DMS79 (cell line): ENCODE data around the gene JAK1.
"Not testable (repeated sequence)": the region's sequence is repeated elsewhere in the genome, so short reads cannot be mapped to it uniquely, and the experiment has no call there.

Experiments used
- DNase-seq: peaks from one replicate; lab custom pipeline; 2025; lab: John Stamatoyannopoulos, UW

The JAK1 gene

DNA sequence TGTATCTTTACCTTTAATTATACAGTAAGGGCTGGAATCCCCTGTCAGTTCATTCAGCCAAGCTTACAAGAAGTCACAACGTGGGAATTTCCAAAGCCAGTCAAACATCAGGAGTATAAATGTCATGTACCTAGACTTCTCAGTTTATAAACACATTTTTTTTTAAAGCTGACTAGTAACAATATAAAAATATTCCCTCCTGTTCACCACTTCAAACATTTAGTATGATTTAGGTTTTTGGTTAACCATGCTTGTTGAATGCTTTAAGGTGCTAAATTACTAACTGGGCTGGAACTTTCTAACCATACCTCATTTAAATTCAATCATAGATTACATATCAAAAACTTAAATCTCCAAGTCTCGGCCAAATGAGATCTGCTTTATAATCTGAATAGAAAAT is 44.0 kb downstream of the JAK1 start:
- no peak for DNase-seq

DNA sequence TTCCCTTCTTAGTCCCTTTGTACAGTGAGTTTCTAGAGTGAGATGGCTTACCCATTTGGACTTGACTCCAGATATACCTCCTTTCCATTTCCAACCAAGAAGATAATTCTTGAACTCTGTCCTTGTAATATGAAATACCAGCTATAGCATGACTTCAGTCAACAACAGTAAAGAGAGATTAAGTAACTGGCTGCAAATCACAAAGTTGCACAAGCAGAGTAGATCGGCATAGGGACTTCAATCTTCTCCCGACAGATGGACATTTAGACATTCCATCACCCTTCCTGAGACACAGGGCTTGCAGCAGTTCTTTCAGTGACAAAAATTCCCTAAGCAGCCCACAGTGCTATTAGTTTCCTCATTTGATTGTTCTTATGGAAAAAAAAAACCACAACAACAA is 44.6 kb downstream of the JAK1 start:
- DNase-seq, result no peak

DNA sequence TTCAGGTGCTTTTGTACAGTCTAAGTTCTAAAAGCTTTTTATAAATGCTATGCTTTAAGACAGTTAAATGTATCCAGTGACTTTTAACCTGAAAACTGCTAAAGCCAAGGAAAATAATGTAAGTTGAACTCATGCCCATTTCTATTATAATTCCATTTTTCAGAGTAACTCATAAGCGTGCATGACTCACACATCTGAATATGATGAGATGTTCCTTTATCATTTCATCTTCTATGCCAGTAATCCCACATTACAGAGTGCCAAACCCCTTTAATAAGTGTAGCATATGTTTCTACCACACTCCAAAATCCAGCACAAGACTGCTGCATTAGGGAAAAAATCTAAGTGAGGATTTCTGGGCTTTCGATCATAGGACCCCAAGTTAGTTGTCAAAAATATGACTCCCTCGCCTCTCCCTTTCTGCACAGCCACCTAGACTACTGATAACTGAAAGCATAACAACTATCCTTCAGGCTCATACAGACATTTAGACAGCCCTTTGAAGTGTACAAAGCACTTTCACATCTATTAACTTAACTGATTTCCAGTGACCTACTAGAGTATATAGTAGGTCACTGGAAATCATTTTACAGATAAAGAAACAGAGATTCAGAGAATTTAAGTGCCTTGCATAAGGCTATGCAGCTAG is 45.3 kb downstream of the JAK1 start:
- no peak for DNase-seq

DNA sequence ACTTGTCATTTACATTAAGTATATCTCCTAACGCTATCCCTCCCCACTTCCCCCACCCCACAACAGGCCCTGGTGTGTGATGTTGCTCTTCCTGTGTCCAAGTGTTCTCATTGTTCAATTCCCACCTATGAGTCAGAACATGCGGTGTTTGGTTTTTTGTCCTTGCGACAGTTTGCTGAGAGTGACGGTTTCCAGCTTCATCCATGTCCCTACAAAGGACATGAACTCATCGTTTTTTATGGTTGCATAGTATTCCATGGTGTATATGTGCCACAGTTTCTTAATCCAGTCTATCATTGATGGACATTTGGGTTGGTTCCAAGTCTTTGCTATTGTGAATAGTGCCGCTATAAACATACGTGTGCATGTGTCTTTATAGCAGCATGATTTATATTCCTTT is 47.2 kb downstream of the JAK1 start:
- DNase-seq, result not testable (repeated sequence)

DNA sequence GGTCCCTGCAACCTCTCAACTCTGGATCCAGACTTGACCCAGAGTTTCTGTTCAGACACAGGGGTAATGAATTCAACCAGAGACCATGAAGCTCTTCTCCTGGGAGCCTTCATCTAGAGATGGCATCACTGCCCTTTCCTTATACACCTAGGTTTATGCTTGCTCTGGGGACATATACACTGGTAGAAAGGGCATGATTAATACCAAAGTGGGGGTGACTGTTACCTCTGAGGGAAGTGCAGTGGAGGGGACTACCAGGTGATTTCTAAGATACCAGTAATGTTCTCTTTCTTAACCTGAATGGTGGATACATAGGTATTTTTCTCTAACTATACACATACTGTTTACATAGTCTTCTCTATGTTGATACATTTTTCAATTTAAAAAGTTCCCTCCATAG is 48.4 kb downstream of the JAK1 start:
- no peak for DNase-seq

DNA sequence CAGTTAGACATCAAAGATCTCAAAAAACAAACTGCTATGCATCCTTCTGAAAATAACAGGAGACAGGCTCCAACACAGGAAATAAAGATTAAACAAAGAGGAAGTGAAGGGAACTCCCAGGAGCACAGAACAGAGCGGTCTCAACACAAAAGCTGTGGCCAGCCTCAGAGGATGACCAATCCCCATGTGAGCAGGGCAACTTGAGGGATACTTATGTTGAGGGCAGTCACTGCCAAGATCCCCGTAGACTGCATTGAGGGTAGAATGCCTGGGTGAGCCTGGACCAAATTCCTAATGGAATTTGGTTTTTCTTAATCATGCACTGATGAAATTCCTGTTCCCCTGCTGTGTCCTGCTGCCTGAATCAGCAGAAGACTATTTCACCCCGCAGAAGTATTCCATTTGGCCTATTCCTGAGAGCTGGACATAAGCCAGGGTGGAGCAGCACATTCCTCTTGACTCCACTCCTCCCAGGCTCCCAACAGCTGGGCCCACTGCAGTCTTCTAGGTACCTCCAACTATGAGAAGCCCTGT is 49.0 kb downstream of the JAK1 start:
- no peak for DNase-seq

DNA sequence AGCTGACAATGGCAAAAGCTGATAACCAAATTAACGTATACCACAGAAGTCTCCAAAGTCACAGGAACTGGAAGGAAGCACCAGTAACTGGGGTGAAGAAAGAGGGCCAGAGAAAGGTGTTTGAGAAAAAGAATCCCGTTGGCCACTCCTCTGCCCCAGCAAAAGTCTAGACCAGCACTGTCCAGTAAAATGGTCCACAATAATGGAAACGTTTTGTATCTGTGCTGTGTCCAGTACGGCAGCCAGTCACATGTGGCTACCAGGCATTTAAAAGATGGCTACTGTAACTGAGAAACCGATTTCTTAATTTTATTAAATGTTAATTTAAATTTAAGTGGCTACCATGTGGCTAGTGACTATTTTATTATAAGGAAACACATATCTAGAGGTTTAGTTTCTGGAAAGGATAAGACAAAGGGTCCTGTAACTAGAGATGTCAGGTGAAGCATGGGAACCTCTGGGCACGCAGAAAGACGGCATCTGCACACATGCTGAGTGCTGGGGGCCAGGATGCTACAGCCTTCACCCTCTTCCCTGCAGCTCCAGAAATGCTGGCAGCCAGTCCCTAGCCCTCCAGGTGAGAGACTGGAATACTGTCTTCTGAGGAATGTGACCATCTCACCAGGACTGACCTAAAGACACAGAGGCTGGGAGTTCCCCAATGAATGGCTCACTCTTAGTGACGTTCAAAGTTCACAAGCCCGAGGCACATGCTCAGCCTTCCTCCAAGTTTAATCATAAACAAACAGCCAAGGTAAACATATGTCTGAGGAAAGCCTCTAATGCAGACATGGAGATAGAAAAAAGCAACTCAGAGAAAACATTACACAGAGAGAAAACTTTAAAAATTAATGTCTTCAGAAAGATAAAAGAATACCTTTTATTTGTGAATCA is 50.7 kb downstream of the JAK1 start:
- no peak for DNase-seq

DNA sequence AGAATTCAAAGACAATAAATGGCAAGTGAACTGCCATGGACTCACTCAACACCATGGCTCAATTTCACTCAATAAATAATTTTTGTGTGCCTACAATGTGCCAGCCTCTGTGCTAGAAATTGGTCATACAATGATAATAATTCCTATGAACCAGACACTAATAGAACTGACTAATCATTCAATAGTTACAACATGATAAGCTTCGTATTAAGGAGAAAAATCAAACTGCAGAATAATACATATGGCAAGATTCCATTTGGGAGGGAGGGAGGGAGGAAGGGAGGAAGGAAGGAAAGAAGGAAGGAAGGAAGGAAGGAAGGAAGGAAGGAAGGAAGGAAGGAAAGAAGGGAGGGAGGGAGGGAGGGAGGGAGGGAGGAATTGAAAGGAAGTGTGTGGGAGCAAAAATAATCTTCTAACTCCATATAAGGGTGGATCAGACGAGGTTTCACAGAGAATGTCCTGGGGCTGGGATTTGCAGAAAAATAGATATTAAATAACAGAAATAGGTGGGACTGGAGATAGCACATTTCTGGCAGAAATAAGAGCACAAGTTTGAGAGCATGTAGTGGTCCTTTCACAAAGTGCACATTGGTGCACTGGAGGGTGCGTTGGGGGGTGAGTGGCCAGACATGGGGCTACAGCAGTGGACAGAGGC is 52.9 kb downstream of the JAK1 start:
- DNase-seq, result no peak

DNA sequence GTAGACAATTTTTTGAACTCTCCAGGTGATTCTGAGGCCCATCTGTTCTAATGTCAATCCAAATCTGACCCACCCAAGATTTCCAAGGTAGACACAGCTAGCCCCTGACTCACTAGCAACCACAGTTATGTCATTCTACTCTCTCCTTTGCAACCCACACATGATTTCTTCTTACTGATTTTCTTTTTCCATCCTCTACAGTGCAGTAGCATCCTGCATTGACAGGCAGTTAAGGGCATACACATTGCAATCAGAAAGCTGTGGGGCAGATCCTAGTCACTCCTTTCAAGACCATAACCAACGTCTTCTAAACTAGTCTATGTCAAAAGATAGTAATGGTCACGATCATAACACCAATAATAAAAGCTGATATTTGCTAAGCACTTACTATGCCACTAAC is 54.2 kb downstream of the JAK1 start:
- no peak for DNase-seq

DNA sequence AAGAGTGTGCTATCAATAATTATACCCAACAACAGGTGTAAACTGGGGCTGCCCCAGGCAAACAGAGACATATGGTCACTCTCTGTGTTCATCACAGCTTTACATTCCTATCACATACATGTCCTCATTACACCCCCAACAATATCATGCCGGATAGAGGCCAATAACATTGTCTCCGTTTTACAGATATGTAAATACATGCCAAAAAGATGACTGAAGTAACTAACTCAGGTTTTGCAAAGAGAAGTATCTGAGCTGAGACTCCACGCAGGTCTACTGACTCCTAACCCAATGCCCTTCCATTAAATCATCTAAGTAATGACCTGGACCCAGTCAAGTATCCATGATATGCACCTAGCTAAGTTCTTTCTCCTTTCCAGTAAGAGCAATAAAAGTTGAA is 55.0 kb downstream of the JAK1 start:
- DNase-seq, result no peak

DNA sequence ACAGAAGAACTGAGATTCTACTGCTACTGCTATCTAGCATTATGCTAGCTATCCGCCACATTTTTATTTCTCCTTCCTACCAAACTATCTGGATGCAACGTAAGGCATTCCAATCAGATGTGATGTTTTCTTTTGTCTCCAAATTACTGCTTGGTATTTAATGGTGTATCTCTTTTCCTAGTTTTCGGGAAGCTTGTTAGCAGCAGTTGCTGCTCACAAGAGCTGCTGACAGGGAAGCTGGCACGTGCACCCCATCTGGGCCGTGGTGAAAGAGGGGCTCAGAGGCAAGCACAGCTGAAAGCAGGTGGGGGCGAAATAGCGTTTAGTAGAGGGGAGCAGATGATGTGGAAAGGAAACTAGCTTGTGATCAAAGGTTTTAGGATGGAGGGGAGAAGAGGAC is 57.3 kb downstream of the JAK1 start:
- DNase-seq, result no peak

DNA sequence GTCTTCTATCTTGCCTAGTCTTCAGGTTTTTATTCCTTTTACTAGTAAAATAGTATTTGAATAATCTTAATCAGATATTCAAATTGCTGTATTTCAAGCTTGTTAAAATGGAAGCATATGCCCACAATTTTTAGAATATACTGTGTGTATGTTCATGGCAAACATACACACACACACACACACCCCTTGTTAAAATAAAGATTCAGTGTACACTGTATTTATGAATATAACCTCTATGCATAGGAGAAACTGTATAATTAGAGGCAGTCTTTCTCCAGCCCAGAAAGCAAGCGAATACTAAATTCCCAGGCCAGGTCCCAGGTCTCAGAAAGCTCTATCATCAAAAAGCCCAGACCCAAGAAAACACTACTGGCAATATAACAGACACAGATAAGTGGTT is 57.8 kb downstream of the JAK1 start:
- no peak for DNase-seq

DNA sequence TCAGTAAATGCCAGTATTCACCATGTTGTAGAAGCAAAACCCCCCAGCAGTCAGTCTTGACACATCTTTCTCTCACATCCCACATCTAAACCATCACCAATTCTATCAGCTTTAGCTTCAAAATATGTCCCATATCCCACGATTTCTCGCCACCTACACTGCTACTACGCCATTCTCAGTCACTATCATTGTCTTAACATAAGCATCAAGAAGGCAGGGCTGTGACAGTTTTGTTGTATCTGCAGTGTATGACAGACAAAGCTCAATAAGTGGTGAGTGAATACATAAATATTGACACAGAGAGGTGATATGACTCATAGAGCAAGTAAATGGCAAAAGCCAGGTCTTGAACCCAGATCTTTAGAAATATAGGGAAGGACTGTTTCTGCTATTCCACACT is 59.9 kb downstream of the JAK1 start:
- DNase-seq, result no peak

DNA sequence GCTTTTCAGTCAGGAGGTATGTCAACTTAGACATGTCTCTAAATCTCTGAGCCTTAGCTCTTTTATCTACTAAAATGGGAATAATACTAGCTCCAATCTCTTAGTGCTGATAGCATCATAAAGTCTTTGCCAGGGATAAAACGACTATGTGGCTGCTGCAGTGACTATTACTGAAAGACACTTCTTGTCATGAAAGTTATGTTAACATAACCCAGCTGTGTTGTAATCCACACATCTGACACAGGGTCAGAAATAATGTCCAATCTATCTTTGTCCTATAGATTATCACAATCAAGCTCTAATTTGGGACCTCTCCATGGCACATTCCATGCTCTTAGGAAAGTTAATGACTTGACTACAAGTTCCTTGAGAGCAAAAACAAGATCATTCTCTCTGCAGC is 62.8 kb downstream of the JAK1 start:
- DNase-seq, result no peak

DNA sequence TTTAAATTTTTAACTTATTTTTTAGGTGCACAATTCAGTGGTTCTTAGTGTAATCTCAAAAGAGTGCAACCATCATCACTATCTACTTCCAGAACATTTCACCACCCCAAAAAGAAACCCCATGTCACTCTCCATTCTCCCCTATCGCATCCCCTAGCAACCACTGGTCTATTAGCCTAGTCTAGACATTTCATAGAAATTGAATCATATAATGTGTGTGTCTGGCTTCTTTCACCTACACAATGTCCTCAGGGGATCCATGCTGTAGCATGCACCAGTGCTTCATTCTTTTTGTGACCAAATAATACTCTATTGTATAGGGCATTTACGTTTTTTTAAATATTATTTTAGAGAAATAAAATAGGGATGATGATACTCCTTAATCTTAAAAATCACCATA is 64.7 kb downstream of the JAK1 start:
- no peak for DNase-seq

DNA sequence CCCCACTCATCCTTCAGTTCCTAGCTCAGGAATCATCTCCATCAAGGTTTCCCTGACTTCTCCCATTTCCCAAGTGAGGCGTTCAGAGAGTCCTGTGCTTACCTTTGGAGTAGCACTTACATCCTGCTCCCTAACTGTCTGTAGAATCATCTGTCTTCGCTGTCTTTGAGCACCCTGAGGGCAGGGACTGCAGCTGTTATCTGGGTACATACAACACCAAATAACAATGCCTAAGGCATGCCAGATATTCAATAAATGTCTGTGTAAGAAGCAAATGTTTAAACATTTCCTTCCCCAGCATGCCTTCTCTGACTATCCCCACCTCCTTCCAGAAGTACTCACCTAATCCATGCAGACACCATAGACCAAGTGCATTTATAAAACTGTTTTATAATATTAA is 65.4 kb downstream of the JAK1 start:
- no peak for DNase-seq

DNA sequence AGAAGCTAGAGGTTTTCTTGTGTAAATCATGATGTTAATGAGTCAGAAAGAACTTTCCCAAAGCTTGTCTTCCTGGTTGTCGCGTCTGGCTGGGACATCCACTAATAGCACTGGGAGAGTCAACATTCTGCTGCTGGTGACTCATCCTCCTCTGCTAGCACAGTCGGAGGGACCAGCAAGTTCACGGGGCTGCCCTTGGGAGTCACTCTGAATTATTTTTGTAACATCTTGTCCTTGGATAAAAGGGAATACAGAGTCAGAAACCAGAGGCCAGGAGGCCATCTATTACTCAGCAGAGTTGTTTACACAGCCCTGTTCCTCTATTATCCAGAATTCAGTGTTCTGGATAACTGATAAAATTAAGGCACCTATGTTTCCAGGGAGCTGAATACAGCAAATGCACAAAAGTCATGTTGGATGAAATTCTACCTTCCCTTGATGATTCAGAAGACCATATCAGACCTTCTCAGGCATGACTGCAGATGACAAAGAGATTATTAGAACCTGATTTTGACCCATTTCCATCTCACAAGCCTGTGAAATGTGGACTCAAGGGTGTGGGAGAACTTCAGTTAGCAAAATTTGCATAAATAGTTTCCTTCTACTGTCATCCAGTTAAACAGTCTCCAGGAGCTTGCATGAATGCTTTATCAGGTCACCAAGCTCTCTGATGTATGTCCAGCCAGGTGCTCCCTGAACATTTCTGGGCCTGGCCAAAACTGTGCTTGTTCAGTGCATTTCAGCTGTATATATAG is 68.1 kb downstream of the JAK1 start:
- DNase-seq, result no peak

DNA sequence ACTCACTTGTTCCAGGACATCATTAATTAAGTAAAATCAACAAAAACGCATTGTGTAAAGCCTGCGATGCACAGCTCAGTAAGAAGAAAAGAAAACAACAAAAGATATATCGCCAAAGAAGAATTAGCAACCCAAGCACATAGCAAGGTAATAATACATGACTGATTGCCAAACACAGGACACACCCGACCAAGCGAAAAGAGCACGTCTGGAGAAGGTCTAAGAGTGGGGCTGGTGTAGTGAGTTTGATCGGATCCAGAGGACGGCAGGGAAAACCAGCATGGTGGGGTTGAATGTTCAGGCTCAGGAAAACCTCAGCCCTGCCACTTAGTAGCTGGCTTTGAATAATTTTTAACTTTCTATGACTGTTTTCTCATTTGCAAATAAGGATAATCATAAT is 69.8 kb downstream of the JAK1 start:
- no peak for DNase-seq

DNA sequence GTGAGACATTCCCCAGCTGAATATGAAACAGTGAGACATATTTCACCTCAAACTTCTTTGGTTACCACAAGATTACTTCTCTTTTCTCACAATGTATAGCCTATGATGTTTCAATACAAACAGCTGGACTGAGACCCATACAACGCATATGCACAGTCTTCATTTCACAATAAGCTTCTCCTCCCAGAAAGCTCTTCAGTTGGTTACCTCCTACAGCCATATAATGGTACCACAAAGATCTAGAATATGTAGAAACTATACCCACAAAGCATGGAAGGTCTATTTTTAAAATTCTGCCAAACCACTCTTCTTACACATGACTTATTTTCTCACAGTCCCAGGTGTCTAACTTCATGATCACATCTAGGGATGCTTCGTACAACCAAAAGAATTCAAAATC is 70.8 kb downstream of the JAK1 start:
- DNase-seq, result no peak

DNA sequence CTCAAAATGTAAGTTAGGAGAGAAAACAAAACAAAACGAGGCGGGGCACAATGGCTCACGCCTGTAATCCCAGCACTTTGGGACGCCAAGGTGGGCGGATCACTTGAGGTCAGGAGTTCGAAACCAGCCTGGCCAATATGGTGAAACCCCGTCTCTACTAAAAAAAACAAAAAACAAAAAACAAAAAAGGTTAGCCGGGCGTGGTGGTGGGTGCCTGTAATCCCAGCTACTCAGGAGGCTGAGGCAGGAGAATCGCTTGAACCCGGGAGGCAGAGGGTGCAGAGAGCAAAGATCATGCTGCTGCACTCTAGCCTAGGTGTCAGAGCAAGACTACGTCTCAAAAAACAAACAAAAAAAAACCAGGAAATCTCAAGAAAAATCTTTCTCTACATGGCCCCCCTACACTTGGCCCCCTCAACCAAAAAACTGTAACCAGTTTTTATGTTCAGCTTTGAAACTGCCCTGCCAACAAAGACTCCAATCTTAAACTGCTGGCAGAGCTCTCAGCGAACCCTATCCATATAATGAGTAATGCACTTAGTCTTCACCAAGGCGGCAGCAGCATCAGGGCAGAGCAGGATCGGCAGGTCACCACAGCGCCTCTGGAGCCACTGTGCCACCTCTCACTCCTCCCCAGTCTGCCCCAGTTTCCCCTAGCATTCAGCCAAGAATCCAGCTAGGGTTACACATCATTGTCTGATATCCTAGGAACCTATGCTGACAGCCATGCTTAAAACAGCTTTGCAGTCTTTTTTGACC is 71.7 kb downstream of the JAK1 start:
- no peak for DNase-seq

DNA sequence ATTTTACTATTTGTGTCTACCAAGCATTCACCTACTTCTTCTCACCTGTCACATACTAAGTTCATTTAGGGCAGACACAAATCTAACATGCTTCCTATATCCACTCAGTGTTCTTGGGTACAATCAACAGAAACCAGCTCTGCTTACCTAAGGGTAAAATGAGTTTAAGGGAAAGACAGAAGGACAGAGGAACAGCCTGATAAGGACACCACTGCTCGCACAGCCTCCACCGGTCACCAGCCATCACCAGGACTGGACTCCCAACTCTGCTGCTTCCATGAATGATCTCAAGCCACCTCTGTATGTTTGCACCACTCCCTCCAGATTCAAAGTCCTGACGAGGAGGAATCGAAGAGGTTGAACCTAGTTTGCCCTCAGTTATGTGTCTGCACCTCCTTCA is 72.4 kb downstream of the JAK1 start:
- DNase-seq, result no peak
